ENCODE measurements around the gene VTA1.
"Not testable (repeated sequence)": the region's sequence is repeated elsewhere in the genome, so short reads cannot be mapped to it uniquely, and the experiment has no call there.

VTA1 gene

GRCh38 chr6:142218446-142218845 lies 71.4 kb downstream of the VTA1 start:
- no peak for TF ChIP-seq CTCF (conservative IDR thresholded peaks at IDR 0.05; ENCODE audit: control insufficient read depth, insufficient read depth, low read depth, low read length)
- H3K4me3 ChIP-seq (ENCODE audit: control insufficient read depth, low read depth, low read length): no peak overlapping the region
- no peak for DNase-seq (ENCODE audit: low read depth)

- no peak for DNase-seq (ENCODE audit: low read depth)
- no peak for TF ChIP-seq CTCF (conservative IDR thresholded peaks at IDR 0.05; ENCODE audit: control insufficient read depth, insufficient read depth, low read depth, low read length)
Observed at GRCh38 chr6:142222022-142222421, 75.0 kb downstream of the VTA1 start.

GRCh38 chr6:142223938-142224337 lies 76.9 kb downstream of the VTA1 start:
- no peak overlapping the region for H3K4me3 ChIP-seq (ENCODE audit: control insufficient read depth, low read depth, low read length)
- no peak for DNase-seq (ENCODE audit: low read depth)
- no peak for TF ChIP-seq CTCF (conservative IDR thresholded peaks at IDR 0.05; ENCODE audit: control insufficient read depth, insufficient read depth, low read depth, low read length)

More at GRCh38 chr6:142222022-142222421, 75.0 kb downstream of the VTA1 start:
- H3K4me3 ChIP-seq (ENCODE audit: control insufficient read depth, low read depth, low read length): no peak overlapping the region

GRCh38 chr6:142225115-142225514 lies 78.1 kb downstream of the VTA1 start:
- TF ChIP-seq CTCF (conservative IDR thresholded peaks at IDR 0.05; ENCODE audit: control insufficient read depth, insufficient read depth, low read depth, low read length): no peak
- no peak for DNase-seq (ENCODE audit: low read depth)
- H3K4me3 ChIP-seq (ENCODE audit: control insufficient read depth, low read depth, low read length): no peak overlapping the region

- H3K4me3 ChIP-seq (ENCODE audit: control insufficient read depth, low read depth, low read length): no peak overlapping the region
- DNase-seq (ENCODE audit: low read depth): no peak
- no peak for TF ChIP-seq CTCF (conservative IDR thresholded peaks at IDR 0.05; ENCODE audit: control insufficient read depth, insufficient read depth, low read depth, low read length)
Observed at GRCh38 chr6:142225552-142225951, 78.5 kb downstream of the VTA1 start.

GRCh38 chr6:142226731-142227130 lies 79.7 kb downstream of the VTA1 start:
- no peak overlapping the region for H3K4me3 ChIP-seq (ENCODE audit: control insufficient read depth, low read depth, low read length)
- no peak for TF ChIP-seq CTCF (conservative IDR thresholded peaks at IDR 0.05; ENCODE audit: control insufficient read depth, insufficient read depth, low read depth, low read length)
- DNase-seq (ENCODE audit: low read depth): no peak

GRCh38 chr6:142229518-142230270 lies 82.6 kb downstream of the VTA1 start:
- H3K4me3 ChIP-seq (ENCODE audit: control insufficient read depth, low read depth, low read length); DNase-seq (ENCODE audit: low read depth): not testable (repeated sequence)

- not testable (repeated sequence) for H3K4me3 ChIP-seq (ENCODE audit: control insufficient read depth, low read depth, low read length); DNase-seq (ENCODE audit: low read depth)
Observed at GRCh38 chr6:142232206-142233044, 85.4 kb downstream of the VTA1 start.
